ENCODE results near the gene TOR4A.

- TF ChIP-seq, protein P1, sequence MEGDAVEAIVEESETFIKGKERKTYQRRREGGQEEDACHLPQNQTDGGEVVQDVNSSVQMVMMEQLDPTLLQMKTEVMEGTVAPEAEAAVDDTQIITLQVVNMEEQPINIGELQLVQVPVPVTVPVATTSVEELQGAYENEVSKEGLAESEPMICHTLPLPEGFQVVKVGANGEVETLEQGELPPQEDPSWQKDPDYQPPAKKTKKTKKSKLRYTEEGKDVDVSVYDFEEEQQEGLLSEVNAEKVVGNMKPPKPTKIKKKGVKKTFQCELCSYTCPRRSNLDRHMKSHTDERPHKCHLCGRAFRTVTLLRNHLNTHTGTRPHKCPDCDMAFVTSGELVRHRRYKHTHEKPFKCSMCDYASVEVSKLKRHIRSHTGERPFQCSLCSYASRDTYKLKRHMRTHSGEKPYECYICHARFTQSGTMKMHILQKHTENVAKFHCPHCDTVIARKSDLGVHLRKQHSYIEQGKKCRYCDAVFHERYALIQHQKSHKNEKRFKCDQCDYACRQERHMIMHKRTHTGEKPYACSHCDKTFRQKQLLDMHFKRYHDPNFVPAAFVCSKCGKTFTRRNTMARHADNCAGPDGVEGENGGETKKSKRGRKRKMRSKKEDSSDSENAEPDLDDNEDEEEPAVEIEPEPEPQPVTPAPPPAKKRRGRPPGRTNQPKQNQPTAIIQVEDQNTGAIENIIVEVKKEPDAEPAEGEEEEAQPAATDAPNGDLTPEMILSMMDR (IDR thresholded peaks at IDR 0.05): no peak
- no peak for TF ChIP-seq EZH2 (IDR thresholded peaks at IDR 0.05; ENCODE audit: borderline replicate concordance, insufficient read depth, low read depth, low read length, poor library complexity, severe bottlenecking)
Observed at GRCh38 chr9:137244486-137245449, 32.8 kb upstream of the TOR4A start.

Data from B cell (primary cell).